ENCODE results near the gene LIM2. TPM values are rescaled to one million over a fixed set of nuclear protein-coding genes. Genes with fewer than 3 reads are reported as not detected.

Gene LIM2, protein sequence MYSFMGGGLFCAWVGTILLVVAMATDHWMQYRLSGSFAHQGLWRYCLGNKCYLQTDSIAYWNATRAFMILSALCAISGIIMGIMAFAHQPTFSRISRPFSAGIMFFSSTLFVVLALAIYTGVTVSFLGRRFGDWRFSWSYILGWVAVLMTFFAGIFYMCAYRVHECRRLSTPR
- total RNA-seq, result not detected

DNA sequence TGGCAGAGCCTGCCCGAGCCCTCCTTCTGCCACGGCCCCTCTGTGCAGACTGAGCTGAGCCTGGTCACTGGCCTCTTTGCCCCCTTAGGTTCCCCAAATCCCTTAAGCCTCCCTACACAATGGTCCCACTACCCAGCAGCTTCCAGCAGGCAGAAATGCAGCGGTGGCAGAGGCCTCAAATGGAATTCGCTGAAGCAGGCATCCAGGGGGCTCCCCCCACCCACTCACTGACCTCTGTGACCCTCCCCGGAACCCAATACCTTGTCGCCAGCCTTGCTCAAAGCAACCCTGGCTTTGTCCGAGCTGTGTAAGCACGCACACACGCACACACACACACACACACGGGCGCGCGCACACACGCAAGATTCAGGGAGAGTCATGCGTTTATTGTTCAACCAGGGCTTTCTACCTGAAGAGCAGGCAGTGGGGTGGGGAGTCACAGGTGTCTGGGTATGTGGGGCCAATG lies at the start of gene LIM2:
Gene LIM2, minus strand, starts transcription at position 51 of the 466 bp plus-strand sequence. CDS start 531 bp downstream, outside the sequence.
- Histone ChIP-seq H3K4me1 (no peaks in the 10 kb centered on the region), H3K9me3 (no peaks in the 10 kb centered on the region), H3K27me3 (no peaks in the 10 kb centered on the region), H3K4me3 (no peak within 1 kb of the TSS), H3K36me3 (replicated peaks in 1 of 2; ENCODE audit: insufficient read depth in 1 of 2, low read depth in 2 of 2) (no peaks in the 10 kb centered on the region), H3K27ac (no peak within 1 kb of the TSS)
- ATAC-seq, result no peak
- WGBS, 2 donors, result 68% methylated on average over 13 of the region's 15 CpGs
- intact Hi-C loops (cut with DNase I), result no loop called here
- no peak for DNase-seq
- TF ChIP-seq, protein P1, sequence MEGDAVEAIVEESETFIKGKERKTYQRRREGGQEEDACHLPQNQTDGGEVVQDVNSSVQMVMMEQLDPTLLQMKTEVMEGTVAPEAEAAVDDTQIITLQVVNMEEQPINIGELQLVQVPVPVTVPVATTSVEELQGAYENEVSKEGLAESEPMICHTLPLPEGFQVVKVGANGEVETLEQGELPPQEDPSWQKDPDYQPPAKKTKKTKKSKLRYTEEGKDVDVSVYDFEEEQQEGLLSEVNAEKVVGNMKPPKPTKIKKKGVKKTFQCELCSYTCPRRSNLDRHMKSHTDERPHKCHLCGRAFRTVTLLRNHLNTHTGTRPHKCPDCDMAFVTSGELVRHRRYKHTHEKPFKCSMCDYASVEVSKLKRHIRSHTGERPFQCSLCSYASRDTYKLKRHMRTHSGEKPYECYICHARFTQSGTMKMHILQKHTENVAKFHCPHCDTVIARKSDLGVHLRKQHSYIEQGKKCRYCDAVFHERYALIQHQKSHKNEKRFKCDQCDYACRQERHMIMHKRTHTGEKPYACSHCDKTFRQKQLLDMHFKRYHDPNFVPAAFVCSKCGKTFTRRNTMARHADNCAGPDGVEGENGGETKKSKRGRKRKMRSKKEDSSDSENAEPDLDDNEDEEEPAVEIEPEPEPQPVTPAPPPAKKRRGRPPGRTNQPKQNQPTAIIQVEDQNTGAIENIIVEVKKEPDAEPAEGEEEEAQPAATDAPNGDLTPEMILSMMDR (IDR thresholded peaks at IDR 0.05), result no peak
- no peak for TF ChIP-seq POLR2A (IDR thresholded peaks at IDR 0.05)

DNA sequence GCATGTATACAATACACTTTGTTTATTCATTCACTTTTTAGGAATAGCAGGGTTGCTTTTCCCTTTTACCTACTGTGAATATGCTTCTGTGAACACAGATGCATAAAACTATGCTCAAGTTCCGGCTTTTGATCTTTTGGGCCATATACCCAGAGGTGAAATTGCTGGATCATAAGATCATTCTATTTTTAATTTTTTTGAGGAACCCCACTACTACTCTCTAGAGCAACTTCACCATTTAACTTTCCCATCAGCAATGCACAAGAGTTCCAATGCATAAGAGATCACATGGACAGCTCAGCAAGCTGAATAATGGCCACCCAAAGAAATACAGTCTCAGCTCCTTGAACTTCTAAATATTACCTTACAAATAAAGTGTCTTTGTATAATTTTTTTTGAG lies 46.7 kb upstream of the LIM2 start:
- Histone ChIP-seq H3K36me3 (replicated peaks in 1 of 2; ENCODE audit: insufficient read depth in 1 of 2, low read depth in 2 of 2) (no peaks in the 10 kb centered on the region), H3K9me3 (no peaks in the 10 kb centered on the region), H3K4me1 (no peaks in the 10 kb centered on the region), H3K4me3 (no peak overlapping the region), H3K27me3 (peaks cover 0 to under 1% of the 10 kb centered on the region in 2 donors), H3K27ac (no peak overlapping the region)
- no peak for TF ChIP-seq POLR2A (IDR thresholded peaks at IDR 0.05)
- TF ChIP-seq, protein P1 (IDR thresholded peaks at IDR 0.05), result no peak
- no peak for ATAC-seq
- intact Hi-C loops (cut with DNase I), result no loop called here
- DNase-seq, result no peak
- WGBS, 2 donors, result 40 to 49% methylated on average over 1 of the region's 1 CpG

DNA sequence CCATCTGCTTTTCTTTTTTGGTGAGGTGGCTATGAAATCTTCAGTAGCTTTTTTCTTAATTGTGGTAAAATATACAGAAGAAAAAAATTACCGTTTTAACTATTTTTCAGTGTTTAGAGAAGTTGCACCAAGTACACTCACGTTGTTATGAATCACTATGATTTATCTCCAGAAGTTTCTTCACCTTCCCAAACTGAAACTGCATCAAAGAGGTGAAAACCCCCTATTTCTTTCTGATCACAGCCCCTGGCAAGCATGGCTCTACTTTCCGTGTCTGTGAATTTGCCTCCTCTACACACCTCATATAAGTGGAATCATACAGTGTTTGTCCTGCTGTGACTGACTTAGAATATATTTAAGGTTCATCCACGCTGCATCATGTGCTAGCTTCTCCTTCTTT lies 45.3 kb upstream of the LIM2 start:
- Histone ChIP-seq H3K36me3 (replicated peaks in 1 of 2; ENCODE audit: insufficient read depth in 1 of 2, low read depth in 2 of 2) (no peaks in the 10 kb centered on the region), H3K4me3 (no peak overlapping the region), H3K4me1 (no peaks in the 10 kb centered on the region), H3K27me3 (no peaks in the 10 kb centered on the region), H3K9me3 (no peaks in the 10 kb centered on the region), H3K27ac (no peak overlapping the region)
- intact Hi-C loops (cut with DNase I), result no loop called here
- WGBS, 2 donors, result 43 to 46% methylated on average over 4 of the region's 4 CpGs
- TF ChIP-seq, protein P1 (IDR thresholded peaks at IDR 0.05), result no peak
- TF ChIP-seq POLR2A (IDR thresholded peaks at IDR 0.05), result no peak
- DNase-seq (no peak), ATAC-seq (no peak)

DNA sequence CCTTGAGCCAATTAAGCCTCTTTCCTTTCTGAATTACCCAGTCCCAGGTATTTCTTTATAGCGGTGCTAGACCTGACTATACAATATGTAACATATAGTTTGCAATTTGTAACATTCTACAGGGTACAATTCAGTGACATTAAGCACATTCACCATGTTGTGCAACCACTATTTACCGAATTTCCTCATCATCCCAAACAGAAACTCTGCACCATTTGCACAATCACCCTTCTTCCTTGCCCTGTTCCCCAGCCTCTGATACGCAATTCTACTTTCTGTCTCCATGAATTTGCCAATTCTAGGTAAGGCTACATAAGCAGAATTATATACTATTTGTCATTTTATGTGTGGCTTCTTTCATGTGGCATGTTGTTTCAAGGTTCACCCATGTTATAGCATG lies 43.4 kb upstream of the LIM2 start:
- TF ChIP-seq, protein P1 (IDR thresholded peaks at IDR 0.05), result no peak
- TF ChIP-seq POLR2A (IDR thresholded peaks at IDR 0.05), result no peak
- no peak overlapping the region for H3K27ac ChIP-seq
- H3K36me3 ChIP-seq (replicated peaks in 1 of 2; ENCODE audit: insufficient read depth in 1 of 2, low read depth in 2 of 2), result no peaks in the 10 kb centered on the region
- intact Hi-C loops (cut with DNase I), result no loop called here
- H3K4me1 ChIP-seq, result no peaks in the 10 kb centered on the region
- WGBS, 2 donors, result 30 to 33% methylated on average over 3 of the region's 3 CpGs
- H3K9me3 ChIP-seq, result no peaks in the 10 kb centered on the region
- peak in 1 of 4 donors; percentile 18 for DNase-seq
- H3K4me3 ChIP-seq, result no peak overlapping the region
- H3K27me3 ChIP-seq, result no peaks in the 10 kb centered on the region
- no peak for ATAC-seq

DNA sequence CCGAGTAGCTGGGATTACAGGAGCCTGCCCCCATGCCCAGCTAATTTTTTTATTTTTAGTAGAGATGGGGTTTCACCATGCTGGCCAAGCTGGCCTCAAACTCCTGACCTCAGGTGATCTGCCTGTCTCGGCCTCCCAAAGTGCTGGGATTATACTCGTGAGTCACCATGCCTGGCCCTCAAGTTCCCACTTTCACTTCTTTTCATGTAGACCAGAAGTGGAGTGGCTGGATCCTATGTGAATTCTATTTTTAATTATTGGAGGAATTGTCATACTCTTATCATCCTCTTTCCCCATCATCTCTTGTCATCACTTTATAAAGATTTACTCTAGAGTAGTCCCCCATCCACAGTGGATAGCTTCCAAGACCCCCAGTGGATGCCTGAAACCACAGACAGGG lies 42.4 kb upstream of the LIM2 start:
- no peak for ATAC-seq
- H3K4me3 ChIP-seq, result no peak overlapping the region
- TF ChIP-seq, protein P1 (IDR thresholded peaks at IDR 0.05), result no peak
- TF ChIP-seq POLR2A (IDR thresholded peaks at IDR 0.05), result no peak
- no peaks in the 10 kb centered on the region for H3K4me1 ChIP-seq
- no peak overlapping the region for H3K27ac ChIP-seq
- no peaks in the 10 kb centered on the region for H3K9me3 ChIP-seq
- intact Hi-C loops (cut with DNase I), result no loop called here
- 32 to 34% methylated on average over 3 of the region's 3 CpGs for WGBS, 2 donors
- no peaks in the 10 kb centered on the region for H3K27me3 ChIP-seq
- DNase-seq, result peak in 1 of 4 donors; percentile 12
- H3K36me3 ChIP-seq (replicated peaks in 1 of 2; ENCODE audit: insufficient read depth in 1 of 2, low read depth in 2 of 2), result no peaks in the 10 kb centered on the region

All from body of pancreas (tissue), 4 donors.